Lower leg skin (tissue), 3 donors: ENCODE data around the gene ZNF444.

ENCODE experiments used
- POLR2A ChIP-seq, 2 donors: fragments of 450-650 bp; IDR thresholded peaks; one replicate each; pipeline ENCODE4 v1.6.1; 2016 to 2017; ENCODE audit warnings: antibody characterized with exemption in 2 of 2, mild to moderate bottlenecking in 1 of 2, moderate library complexity in 1 of 2
- TF ChIP-seq, protein P1 (sequence below), 3 donors: fragments of 450-650 bp; IDR thresholded peaks; one replicate each; pipeline ENCODE4 v1.5.1; 2016; ENCODE audit warnings: antibody characterized with exemption in 3 of 3, mild to moderate bottlenecking in 3 of 3, moderate library complexity in 2 of 3

DNA sequence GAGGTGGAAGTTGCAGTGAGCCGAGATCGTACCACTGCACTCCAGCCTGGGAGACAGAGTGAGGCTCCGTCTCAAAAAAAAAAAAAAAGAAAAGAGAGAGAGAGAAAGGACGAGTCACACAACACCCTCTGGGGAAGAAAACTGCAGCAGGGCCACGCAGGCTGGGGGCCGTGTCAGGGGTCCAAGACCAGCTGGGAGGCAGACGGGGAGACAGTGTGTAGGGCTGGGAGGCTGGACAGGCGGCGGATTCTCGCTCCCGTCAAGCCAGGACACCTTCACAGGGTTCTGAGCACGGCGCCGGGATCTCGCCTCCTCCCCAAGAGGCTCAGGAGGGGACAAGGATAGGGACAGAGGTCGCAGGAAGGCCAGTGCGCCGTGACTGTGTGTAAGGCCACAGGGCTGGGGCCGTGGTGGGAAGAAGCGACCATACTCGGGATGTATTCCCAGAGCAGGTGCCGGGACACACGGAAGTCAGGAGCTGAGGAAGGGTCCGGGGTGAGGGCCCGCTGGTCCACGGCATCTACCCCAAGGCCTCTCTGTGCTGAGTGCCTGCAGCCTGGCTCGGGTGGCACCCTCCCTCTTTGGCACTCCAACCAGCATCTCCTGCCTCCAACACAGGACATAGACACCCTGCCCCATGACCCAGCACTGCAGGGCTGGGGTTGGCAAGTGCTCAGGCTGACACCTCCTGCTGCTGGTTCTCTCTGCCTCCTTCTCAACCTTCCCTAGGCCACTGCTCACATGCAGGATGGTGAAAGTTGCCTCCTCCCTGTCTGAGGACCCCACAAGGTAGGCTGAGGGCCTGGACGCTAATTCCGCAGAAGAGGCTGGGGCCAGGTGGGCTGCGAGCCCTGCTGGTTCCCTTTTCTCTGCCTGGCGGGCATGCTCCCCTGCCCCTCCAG is 41.2 kb upstream of the ZNF444 start:
- TF ChIP-seq, protein P1, sequence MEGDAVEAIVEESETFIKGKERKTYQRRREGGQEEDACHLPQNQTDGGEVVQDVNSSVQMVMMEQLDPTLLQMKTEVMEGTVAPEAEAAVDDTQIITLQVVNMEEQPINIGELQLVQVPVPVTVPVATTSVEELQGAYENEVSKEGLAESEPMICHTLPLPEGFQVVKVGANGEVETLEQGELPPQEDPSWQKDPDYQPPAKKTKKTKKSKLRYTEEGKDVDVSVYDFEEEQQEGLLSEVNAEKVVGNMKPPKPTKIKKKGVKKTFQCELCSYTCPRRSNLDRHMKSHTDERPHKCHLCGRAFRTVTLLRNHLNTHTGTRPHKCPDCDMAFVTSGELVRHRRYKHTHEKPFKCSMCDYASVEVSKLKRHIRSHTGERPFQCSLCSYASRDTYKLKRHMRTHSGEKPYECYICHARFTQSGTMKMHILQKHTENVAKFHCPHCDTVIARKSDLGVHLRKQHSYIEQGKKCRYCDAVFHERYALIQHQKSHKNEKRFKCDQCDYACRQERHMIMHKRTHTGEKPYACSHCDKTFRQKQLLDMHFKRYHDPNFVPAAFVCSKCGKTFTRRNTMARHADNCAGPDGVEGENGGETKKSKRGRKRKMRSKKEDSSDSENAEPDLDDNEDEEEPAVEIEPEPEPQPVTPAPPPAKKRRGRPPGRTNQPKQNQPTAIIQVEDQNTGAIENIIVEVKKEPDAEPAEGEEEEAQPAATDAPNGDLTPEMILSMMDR (IDR thresholded peaks at IDR 0.05), result no peak
- TF ChIP-seq POLR2A (IDR thresholded peaks at IDR 0.05), result no peak
